KOPT-K1 (cell line): ENCODE results near the gene TBC1D8.
A peak's percentile ranks its signal among the peaks of the same experiment; 100 is the strongest.

Source experiments
- H3K27ac ChIP-seq: fragments of 200-600 bp; sonication (generic); 2 replicates; pipeline ENCODE4 v1.5.1; 2016; ENCODE audit warnings: antibody characterized with exemption, mild to moderate bottlenecking, low read depth, low read length; ENCODE audit not compliant: poor library complexity, severe bottlenecking
- H3K36me3 ChIP-seq: fragments of 200-600 bp; sonication (generic); 2 replicates; pipeline ENCODE4 v1.5.1; 2017; ENCODE audit warnings: antibody characterized with exemption, mild to moderate bottlenecking, low read length, moderate library complexity; ENCODE audit not compliant: insufficient read depth
- H3K9me3 ChIP-seq: fragments of 200-600 bp; sonication (generic); 2 replicates; pipeline ENCODE4 v1.5.1; 2017; ENCODE audit warnings: antibody characterized with exemption, low read length, mild to moderate bottlenecking; ENCODE audit not compliant: insufficient read depth, poor library complexity, severe bottlenecking

The TBC1D8 gene

GRCh38 chr2:101130081-101130480, 21.1 kb downstream of the TBC1D8 start:
- Histone ChIP-seq H3K36me3 (no peaks in the 10 kb centered on the region), H3K27ac (no peak overlapping the region), H3K9me3 (no peaks in the 10 kb centered on the region)

GRCh38 chr2:101127319-101128056, 23.7 kb downstream of the TBC1D8 start:
- H3K36me3 ChIP-seq = no peaks in the 10 kb centered on the region
- no peaks in the 10 kb centered on the region for H3K9me3 ChIP-seq
- no peak overlapping the region for H3K27ac ChIP-seq

GRCh38 chr2:101125808-101126207, 25.4 kb downstream of the TBC1D8 start:
- no peaks in the 10 kb centered on the region for H3K9me3 ChIP-seq
- no peak overlapping the region for H3K27ac ChIP-seq
- no peaks in the 10 kb centered on the region for H3K36me3 ChIP-seq

GRCh38 chr2:101125374-101125773, 25.8 kb downstream of the TBC1D8 start:
- Histone ChIP-seq H3K9me3 (no peaks in the 10 kb centered on the region), H3K36me3 (no peaks in the 10 kb centered on the region), H3K27ac (no peak overlapping the region)

- Histone ChIP-seq H3K36me3 (no peaks in the 10 kb centered on the region), H3K27ac (no peak overlapping the region), H3K9me3 (no peaks in the 10 kb centered on the region)
Observed at GRCh38 chr2:101124643-101125366, 26.4 kb downstream of the TBC1D8 start.

GRCh38 chr2:101123795-101124471, 27.2 kb downstream of the TBC1D8 start:
- Histone ChIP-seq H3K27ac (no peak overlapping the region), H3K9me3 (no peaks in the 10 kb centered on the region), H3K36me3 (no peaks in the 10 kb centered on the region)

- H3K36me3 ChIP-seq = no peaks in the 10 kb centered on the region
- H3K9me3 ChIP-seq = no peaks in the 10 kb centered on the region
- no peak overlapping the region for H3K27ac ChIP-seq
Observed at GRCh38 chr2:101121174-101121573, 30.0 kb downstream of the TBC1D8 start.

- H3K36me3 ChIP-seq = no peaks in the 10 kb centered on the region
- no peaks in the 10 kb centered on the region for H3K9me3 ChIP-seq
- no peak overlapping the region for H3K27ac ChIP-seq
Observed at GRCh38 chr2:101120124-101120996, 30.8 kb downstream of the TBC1D8 start.

- H3K36me3 ChIP-seq = no peaks in the 10 kb centered on the region
- no peak overlapping the region for H3K27ac ChIP-seq
- no peaks in the 10 kb centered on the region for H3K9me3 ChIP-seq
Observed at GRCh38 chr2:101119431-101119830, 31.8 kb downstream of the TBC1D8 start.

- Histone ChIP-seq H3K9me3 (no peaks in the 10 kb centered on the region), H3K27ac (no peak overlapping the region), H3K36me3 (no peaks in the 10 kb centered on the region)
Observed at GRCh38 chr2:101116841-101117552, 34.2 kb downstream of the TBC1D8 start.

- no peaks in the 10 kb centered on the region for H3K9me3 ChIP-seq
- no peaks in the 10 kb centered on the region for H3K36me3 ChIP-seq
- no peak overlapping the region for H3K27ac ChIP-seq
Observed at GRCh38 chr2:101116348-101116747, 34.8 kb downstream of the TBC1D8 start.

- Histone ChIP-seq H3K27ac (no peak overlapping the region), H3K9me3 (no peaks in the 10 kb centered on the region), H3K36me3 (no peaks in the 10 kb centered on the region)
Observed at GRCh38 chr2:101115664-101116063, 35.5 kb downstream of the TBC1D8 start.

GRCh38 chr2:101114815-101115214, 36.4 kb downstream of the TBC1D8 start:
- Histone ChIP-seq H3K36me3 (no peaks in the 10 kb centered on the region), H3K27ac (peak overlapping the region; percentile 74), H3K9me3 (no peaks in the 10 kb centered on the region)

- Histone ChIP-seq H3K9me3 (no peaks in the 10 kb centered on the region), H3K27ac (peak overlapping the region; percentile 74)
Observed at GRCh38 chr2:101114268-101114783, 36.9 kb downstream of the TBC1D8 start.

More at GRCh38 chr2:101114268-101114783, 36.9 kb downstream of the TBC1D8 start:
- H3K36me3 ChIP-seq = no peaks in the 10 kb centered on the region
